Measurements from ENCODE around the gene RELN. TPM values are rescaled to one million over a fixed set of nuclear protein-coding genes. Genes with fewer than 3 reads are reported as not detected.
"Not testable (repeated sequence)": the region's sequence is repeated elsewhere in the genome, so short reads cannot be mapped to it uniquely, and the experiment has no call there.

Gene RELN
- total RNA-seq, 1 experiment from 2014 or later, result 0.24 TPM

- H3K4me3 ChIP-seq (ENCODE audit: insufficient read depth, low read depth, low read length), result no peak overlapping the region
- H3K27me3 ChIP-seq (ENCODE audit: control insufficient read depth, insufficient read depth, low read length), result no peaks in the 10 kb centered on the region
- no peaks in the 10 kb centered on the region for H3K36me3 ChIP-seq (replicated peaks; ENCODE audit: control insufficient read depth, insufficient read depth, low read length)
- DNase-seq, result no peak
These were observed 191.7 kb downstream of the RELN start for GRCh38 chr7:103797647-103798307.

GRCh38 chr7:103796327-103796962 is 193.0 kb downstream of the RELN start:
- no peak for DNase-seq
- Histone ChIP-seq H3K27me3 (ENCODE audit: control insufficient read depth, insufficient read depth, low read length) (no peaks in the 10 kb centered on the region), H3K4me3 (ENCODE audit: insufficient read depth, low read depth, low read length) (no peak overlapping the region), H3K36me3 (replicated peaks; ENCODE audit: control insufficient read depth, insufficient read depth, low read length) (no peaks in the 10 kb centered on the region)

- no peaks in the 10 kb centered on the region for H3K36me3 ChIP-seq (replicated peaks; ENCODE audit: control insufficient read depth, insufficient read depth, low read length)
- no peak overlapping the region for H3K4me3 ChIP-seq (ENCODE audit: insufficient read depth, low read depth, low read length)
- DNase-seq, result no peak
- no peaks in the 10 kb centered on the region for H3K27me3 ChIP-seq (ENCODE audit: control insufficient read depth, insufficient read depth, low read length)
These were observed 193.7 kb downstream of the RELN start for GRCh38 chr7:103795787-103796186.

GRCh38 chr7:103795107-103795506 is 194.4 kb downstream of the RELN start:
- H3K36me3 ChIP-seq (replicated peaks; ENCODE audit: control insufficient read depth, insufficient read depth, low read length), result no peaks in the 10 kb centered on the region
- H3K27me3 ChIP-seq (ENCODE audit: control insufficient read depth, insufficient read depth, low read length), result no peaks in the 10 kb centered on the region
- H3K4me3 ChIP-seq (ENCODE audit: insufficient read depth, low read depth, low read length), result no peak overlapping the region
- DNase-seq, result no peak

GRCh38 chr7:103794424-103794823 is 195.0 kb downstream of the RELN start:
- Histone ChIP-seq H3K27me3 (ENCODE audit: control insufficient read depth, insufficient read depth, low read length) (no peaks in the 10 kb centered on the region), H3K4me3 (ENCODE audit: insufficient read depth, low read depth, low read length) (no peak overlapping the region), H3K36me3 (replicated peaks; ENCODE audit: control insufficient read depth, insufficient read depth, low read length) (no peaks in the 10 kb centered on the region)
- DNase-seq, result no peak

GRCh38 chr7:103793614-103794013 is 195.8 kb downstream of the RELN start:
- no peak for DNase-seq
- Histone ChIP-seq H3K27me3 (ENCODE audit: control insufficient read depth, insufficient read depth, low read length) (no peaks in the 10 kb centered on the region), H3K36me3 (replicated peaks; ENCODE audit: control insufficient read depth, insufficient read depth, low read length) (no peaks in the 10 kb centered on the region), H3K4me3 (ENCODE audit: insufficient read depth, low read depth, low read length) (no peak overlapping the region)

- Histone ChIP-seq H3K27me3 (ENCODE audit: control insufficient read depth, insufficient read depth, low read length) (no peaks in the 10 kb centered on the region), H3K36me3 (replicated peaks; ENCODE audit: control insufficient read depth, insufficient read depth, low read length) (no peaks in the 10 kb centered on the region), H3K4me3 (ENCODE audit: insufficient read depth, low read depth, low read length) (no peak overlapping the region)
- DNase-seq, result no peak
These were observed 197.6 kb downstream of the RELN start for GRCh38 chr7:103791894-103792293.

GRCh38 chr7:103787041-103787440 is 202.4 kb downstream of the RELN start:
- not testable (repeated sequence) for H3K36me3 ChIP-seq (replicated peaks; ENCODE audit: control insufficient read depth, insufficient read depth, low read length); H3K27me3 ChIP-seq (ENCODE audit: control insufficient read depth, insufficient read depth, low read length); H3K4me3 ChIP-seq (ENCODE audit: insufficient read depth, low read depth, low read length); DNase-seq

- Histone ChIP-seq H3K36me3 (replicated peaks; ENCODE audit: control insufficient read depth, insufficient read depth, low read length) (no peaks in the 10 kb centered on the region), H3K27me3 (ENCODE audit: control insufficient read depth, insufficient read depth, low read length) (no peaks in the 10 kb centered on the region), H3K4me3 (ENCODE audit: insufficient read depth, low read depth, low read length) (no peak overlapping the region)
- DNase-seq, result no peak
These were observed 204.7 kb downstream of the RELN start for GRCh38 chr7:103784646-103785286.

- H3K4me3 ChIP-seq (ENCODE audit: insufficient read depth, low read depth, low read length), result no peak overlapping the region
- no peaks in the 10 kb centered on the region for H3K27me3 ChIP-seq (ENCODE audit: control insufficient read depth, insufficient read depth, low read length)
- DNase-seq, result no peak
- no peaks in the 10 kb centered on the region for H3K36me3 ChIP-seq (replicated peaks; ENCODE audit: control insufficient read depth, insufficient read depth, low read length)
These were observed 208.0 kb downstream of the RELN start for GRCh38 chr7:103781409-103781808.

- H3K4me3 ChIP-seq (ENCODE audit: insufficient read depth, low read depth, low read length); DNase-seq; H3K36me3 ChIP-seq (replicated peaks; ENCODE audit: control insufficient read depth, insufficient read depth, low read length); H3K27me3 ChIP-seq (ENCODE audit: control insufficient read depth, insufficient read depth, low read length): not testable (repeated sequence)
These were observed 208.9 kb downstream of the RELN start for GRCh38 chr7:103780561-103780960.

GRCh38 chr7:103777440-103777839 is 212.0 kb downstream of the RELN start:
- Histone ChIP-seq H3K27me3 (ENCODE audit: control insufficient read depth, insufficient read depth, low read length) (no peaks in the 10 kb centered on the region), H3K36me3 (replicated peaks; ENCODE audit: control insufficient read depth, insufficient read depth, low read length) (no peaks in the 10 kb centered on the region), H3K4me3 (ENCODE audit: insufficient read depth, low read depth, low read length) (no peak overlapping the region)
- DNase-seq, result no peak

GRCh38 chr7:103773726-103774125 is 215.7 kb downstream of the RELN start:
- Histone ChIP-seq H3K27me3 (ENCODE audit: control insufficient read depth, insufficient read depth, low read length) (no peaks in the 10 kb centered on the region), H3K36me3 (replicated peaks; ENCODE audit: control insufficient read depth, insufficient read depth, low read length) (no peaks in the 10 kb centered on the region), H3K4me3 (ENCODE audit: insufficient read depth, low read depth, low read length) (no peak overlapping the region)
- no peak for DNase-seq

GRCh38 chr7:103772171-103772773 is 217.2 kb downstream of the RELN start:
- H3K27me3 ChIP-seq (ENCODE audit: control insufficient read depth, insufficient read depth, low read length), result no peaks in the 10 kb centered on the region
- H3K4me3 ChIP-seq (ENCODE audit: insufficient read depth, low read depth, low read length), result no peak overlapping the region
- H3K36me3 ChIP-seq (replicated peaks; ENCODE audit: control insufficient read depth, insufficient read depth, low read length), result no peaks in the 10 kb centered on the region
- DNase-seq, result no peak

- Histone ChIP-seq H3K36me3 (replicated peaks; ENCODE audit: control insufficient read depth, insufficient read depth, low read length) (no peaks in the 10 kb centered on the region), H3K27me3 (ENCODE audit: control insufficient read depth, insufficient read depth, low read length) (no peaks in the 10 kb centered on the region), H3K4me3 (ENCODE audit: insufficient read depth, low read depth, low read length) (no peak overlapping the region)
- no peak for DNase-seq
These were observed 218.2 kb downstream of the RELN start for GRCh38 chr7:103771294-103771693.
